A549 (cell line): ENCODE results near the gene DIO1. TPM values are rescaled to one million over a fixed set of nuclear protein-coding genes. Genes with fewer than 3 reads are reported as not detected.

Source experiments
- ATAC-seq, 2 experiments: fragments of 200-7000 bp in 1 of 2; fragments of >200 bp in 1 of 2; cut with Nextera tagmentation in 1 of 2; cut with Tn5 transposase in 1 of 2; 3 replicates each; pipeline versions ENCODE4 v1.8.0 to v1.9.1; 2018 to 2020; ENCODE audit warnings: mild to moderate bottlenecking in 1 of 2, moderate library complexity in 1 of 2
- CTCF ChIA-PET: fragments of 300-600 bp; sonication (Branson Sonifier 250); formaldehyde crosslinking; extraction: SDS; loops from one replicate; lab custom pipeline; 2021; ENCODE audit warnings: antibody characterized with exemption, inconsistent platforms; lab: Yijun Ruan, JAX
- POLR2A ChIA-PET: fragments of 350-600 bp; formaldehyde crosslinking; extraction: SDS; loops from one replicate; lab custom pipeline; 2021; ENCODE audit warnings: antibody characterized with exemption, inconsistent platforms; lab: Yijun Ruan, JAX
- DNase-seq, 2 experiments: peaks; one replicate each; pipeline versions ENCODE4 v3.0.0 to v3.0.0-alpha.2; 2011 to 2016; ENCODE audit warnings: low read depth in 1 of 2, low spot score in 1 of 2
- FAIRE-seq: peaks from 2 replicates; lab custom pipeline; 2011; peaks lifted over from hg19 to GRCh38; lab: Jason Lieb, UNC
- H3K27ac ChIP-seq, 2 experiments: fragments of >200 bp; sonication (Bioruptor Twin); formaldehyde crosslinking; 3 replicates each; pipeline ENCODE4 v1.5.1; 2016 to 2017
- H3K4me1 ChIP-seq: fragments of >200 bp; sonication (Bioruptor Twin); formaldehyde crosslinking; 3 replicates; pipeline ENCODE4 v1.6.1; 2016
- H3K4me2 ChIP-seq: fragments of >200 bp; sonication (Bioruptor Twin); formaldehyde crosslinking; 3 replicates; pipeline ENCODE4 v1.6.1; 2016
- H3K4me3 ChIP-seq: fragments of >200 bp; sonication (Bioruptor Twin); formaldehyde crosslinking; 3 replicates; pipeline ENCODE4 v1.5.1; 2016
- H3K9me3 ChIP-seq: fragments of >200 bp; sonication (Bioruptor Twin); formaldehyde crosslinking; 3 replicates; pipeline ENCODE4 v1.6.1; 2016
- CBX8 ChIP-seq: fragments of 200-600 bp; sonication (generic); IDR thresholded peaks from 2 replicates; pipeline ENCODE4 v1.6.1; 2016
- EHF ChIP-seq: fragments of 250-450 bp; sonication (Bioruptor Pico); IDR thresholded peaks from 2 replicates; pipeline ENCODE4 v1.5.0; 2020; ENCODE audit warnings: mild to moderate bottlenecking
- EP300 ChIP-seq, 2 experiments: fragments of >200 bp; sonication (Bioruptor Twin); formaldehyde crosslinking; IDR thresholded peaks; 2 replicates in 1 of 2; 3 replicates in 1 of 2; pipeline ENCODE4 v1.6.1; 2016 to 2017
- FOSL2 ChIP-seq, 2 experiments: fragments of 450-650 bp in 1 of 2; fragments of >200 bp in 1 of 2; sonication (Bioruptor Twin) in 1 of 2; formaldehyde crosslinking; IDR thresholded peaks; 2 replicates each; pipeline versions ENCODE4 v1.5.0 to v1.6.1; 2016 to 2020; ENCODE audit warnings: mild to moderate bottlenecking in 1 of 2, moderate library complexity in 1 of 2
- GATA3 ChIP-seq: IDR thresholded peaks from 2 replicates; pipeline ENCODE4 v1.6.1; 2012; ENCODE audit warnings: borderline replicate concordance
- HOXA7 ChIP-seq: fragments of 250-450 bp; sonication (Bioruptor Pico); IDR thresholded peaks from 2 replicates; pipeline ENCODE4 v1.5.0; 2020; ENCODE audit warnings: mild to moderate bottlenecking, moderate library complexity
- HOXB13 ChIP-seq: fragments of 250-450 bp; sonication (Bioruptor Pico); IDR thresholded peaks from 2 replicates; pipeline ENCODE4 v1.5.0; 2020; ENCODE audit warnings: low read depth, mild to moderate bottlenecking, moderate library complexity
- NPAS2 ChIP-seq: fragments of 250-450 bp; sonication (Bioruptor Pico); IDR thresholded peaks from 2 replicates; pipeline ENCODE4 v1.8.0; 2022; ENCODE audit warnings: mild to moderate bottlenecking, moderate library complexity, borderline replicate concordance
- NR3C1 ChIP-seq: fragments of >200 bp; sonication (Bioruptor Twin); formaldehyde crosslinking; IDR thresholded peaks from 3 replicates; pipeline ENCODE4 v1.6.1; 2017
- PHF8 ChIP-seq: fragments of 200-600 bp; sonication (generic); IDR thresholded peaks from 2 replicates; pipeline ENCODE4 v1.6.1; 2016; ENCODE audit warnings: low read depth, mild to moderate bottlenecking, antibody characterized with exemption, moderate library complexity, borderline replicate concordance
- RNF2 ChIP-seq: fragments of 200-600 bp; sonication (generic); IDR thresholded peaks from 2 replicates; pipeline ENCODE4 v1.6.1; 2016; ENCODE audit warnings: low read depth, mild to moderate bottlenecking, antibody characterized with exemption, moderate library complexity, borderline replicate concordance
- SMC3 ChIP-seq: fragments of >200 bp; sonication (Bioruptor Twin); formaldehyde crosslinking; IDR thresholded peaks from 3 replicates; pipeline ENCODE4 v1.6.1; 2018; ENCODE audit warnings: inconsistent platforms
- ZC3H11A ChIP-seq: fragments of 450-650 bp; IDR thresholded peaks from 2 replicates; pipeline ENCODE4 v1.6.1; 2014; ENCODE audit warnings: antibody characterized with exemption, mild to moderate bottlenecking
- ZFP36 ChIP-seq: fragments of 450-650 bp; IDR thresholded peaks from 2 replicates; pipeline ENCODE4 v1.6.1; 2014; ENCODE audit warnings: borderline replicate concordance; ENCODE audit not compliant: partially characterized antibody
- WGBS: methylation state at CpG from one replicate; pipeline ENCODE4 v1.1.6; 2017; ENCODE audit errors: missing lambda C conversion rate; 5-methylcytosine and 5-hydroxymethylcytosine counted together
- polyA plus RNA-seq, 4 experiments: library from polyadenylated mRNA; depleted of rRNA in 3 of 4; stranded (reverse); fragments of >200 nt; fragmentation: RNase III in 1 of 4; extraction: RNeasy Plus Mini Kit Qiagen cat#74134 plus additional on column Dnase treatment in 1 of 4; gene quantifications; 2 replicates in 3 of 4; 3 replicates in 1 of 4; pipeline ENCODE4 v1.2.3, GENCODE V29; 2011 to 2017
- TF ChIP-seq, protein P1 (sequence below): fragments of 150-350 bp; IDR thresholded peaks from 2 replicates; pipeline ENCODE4 v1.6.1; 2014; ENCODE audit warnings: low read depth, mild to moderate bottlenecking, low read length
- TF ChIP-seq, protein P2 (sequence below): IDR thresholded peaks from 2 replicates; pipeline ENCODE4 v1.6.1; 2012
- TF ChIP-seq, protein P3 (sequence below): fragments of >200 bp; sonication (Bioruptor Twin); formaldehyde crosslinking; IDR thresholded peaks from 3 replicates; pipeline ENCODE4 v1.5.1; 2016
- TF ChIP-seq, protein P4 (sequence below): fragments of 250-450 bp; sonication (Bioruptor Pico); IDR thresholded peaks from 2 replicates; pipeline ENCODE4 v1.5.0; 2020; ENCODE audit warnings: low read depth, mild to moderate bottlenecking, moderate library complexity
- TF ChIP-seq, protein P5 (sequence below): fragments of >200 bp; sonication (Bioruptor Twin); formaldehyde crosslinking; IDR thresholded peaks from 2 replicates; pipeline ENCODE4 v1.6.1; 2016
- TF ChIP-seq, protein P6 (sequence below): fragments of 450-650 bp; IDR thresholded peaks from 2 replicates; pipeline ENCODE4 v1.6.1; 2014; ENCODE audit warnings: antibody characterized with exemption
- TF ChIP-seq, protein P7 (sequence below): IDR thresholded peaks from 2 replicates; pipeline ENCODE4 v1.6.1; 2012

DIO1 gene
- polyA plus RNA-seq, 2 of the 4 experiments (the other 2 are of a cell fraction) = 0.13 TPM; not detected in 1

DNA sequence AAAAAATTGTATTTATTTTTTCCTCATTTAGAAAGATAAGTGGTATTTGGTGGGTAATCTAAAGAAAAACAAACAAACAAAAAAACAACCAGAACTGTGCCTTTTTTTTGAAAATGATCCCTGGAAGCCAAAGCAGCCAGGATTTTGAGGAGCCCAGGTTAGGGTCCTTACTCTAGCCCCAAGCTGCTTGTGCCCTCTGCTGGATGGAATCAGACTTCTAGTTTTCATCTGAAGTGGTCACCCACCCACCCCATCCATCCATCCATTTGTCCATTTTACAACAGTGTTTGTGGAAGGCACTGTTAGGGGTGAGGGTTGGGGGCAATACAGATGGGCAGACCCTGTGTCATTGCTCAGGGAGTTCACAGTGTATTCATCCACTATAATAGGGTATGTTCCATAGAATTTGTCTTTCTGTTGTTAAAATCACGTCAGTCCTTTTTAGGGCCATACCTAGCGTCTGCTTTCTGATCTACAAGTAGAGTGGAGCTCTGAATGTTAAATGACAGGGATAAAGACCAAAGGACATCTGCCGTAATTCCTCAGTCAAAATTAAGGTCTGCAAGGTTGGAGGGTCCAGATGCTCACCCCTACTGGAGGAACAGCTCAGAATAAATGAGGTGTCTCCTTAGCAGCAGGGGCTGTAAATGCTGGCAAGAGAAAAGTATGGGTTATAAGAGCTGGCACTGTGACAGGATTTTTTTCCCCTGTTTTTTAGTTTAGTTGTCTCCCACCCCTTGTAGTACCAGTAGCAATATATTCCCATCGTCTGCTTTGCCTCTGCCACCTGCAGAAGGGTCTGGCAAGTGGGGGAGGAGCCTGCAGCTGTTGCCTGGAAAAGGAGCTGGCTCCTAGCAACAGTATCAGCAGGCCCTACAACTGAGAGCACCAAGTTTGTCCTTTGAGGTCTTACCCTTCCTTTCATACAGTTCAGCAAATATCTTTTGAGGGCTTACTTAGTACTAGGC, 55.3 kb downstream of the DIO1 start (continued):
- TF ChIP-seq, protein P1, sequence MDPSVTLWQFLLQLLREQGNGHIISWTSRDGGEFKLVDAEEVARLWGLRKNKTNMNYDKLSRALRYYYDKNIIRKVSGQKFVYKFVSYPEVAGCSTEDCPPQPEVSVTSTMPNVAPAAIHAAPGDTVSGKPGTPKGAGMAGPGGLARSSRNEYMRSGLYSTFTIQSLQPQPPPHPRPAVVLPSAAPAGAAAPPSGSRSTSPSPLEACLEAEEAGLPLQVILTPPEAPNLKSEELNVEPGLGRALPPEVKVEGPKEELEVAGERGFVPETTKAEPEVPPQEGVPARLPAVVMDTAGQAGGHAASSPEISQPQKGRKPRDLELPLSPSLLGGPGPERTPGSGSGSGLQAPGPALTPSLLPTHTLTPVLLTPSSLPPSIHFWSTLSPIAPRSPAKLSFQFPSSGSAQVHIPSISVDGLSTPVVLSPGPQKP = no peak
- TF ChIP-seq NPAS2 (CRISPR knock-in tag) (no peak), FOSL2 (IDR thresholded peaks at IDR 0.05) (no peak), FOSL2 (CRISPR knock-in tag; IDR thresholded peaks at IDR 0.05) (no peak), CBX8 (no peak), NR3C1 (no peak), ZC3H11A (no peak)
- TF ChIP-seq, protein P2, sequence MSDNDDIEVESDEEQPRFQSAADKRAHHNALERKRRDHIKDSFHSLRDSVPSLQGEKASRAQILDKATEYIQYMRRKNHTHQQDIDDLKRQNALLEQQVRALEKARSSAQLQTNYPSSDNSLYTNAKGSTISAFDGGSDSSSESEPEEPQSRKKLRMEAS = no peak

DNA sequence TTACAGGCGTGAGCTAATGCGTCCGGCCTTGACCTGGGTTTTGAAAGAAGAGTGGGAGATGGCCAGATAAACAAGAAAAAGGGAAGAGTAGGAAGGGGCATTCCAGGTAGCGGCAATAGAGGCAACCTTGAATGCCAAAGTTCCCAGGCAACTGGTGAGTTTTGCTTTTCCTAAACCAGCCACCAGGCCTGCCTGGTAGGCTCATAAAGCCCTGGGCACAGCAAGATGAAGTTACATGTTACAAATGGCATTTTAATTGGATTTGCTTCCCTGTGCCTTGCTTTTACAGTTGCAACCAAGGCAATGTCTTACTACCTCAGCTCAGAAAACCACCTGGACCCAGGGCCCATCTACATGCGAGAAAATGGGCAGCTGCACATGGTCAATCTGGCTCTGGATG, 57.7 kb downstream of the DIO1 start:
- H3K4me3 ChIP-seq = no peak overlapping the region
- POLR2A ChIA-PET = no interaction called here
- H3K27ac ChIP-seq = no peak overlapping the region
- CTCF ChIA-PET = interaction anchor here (5.5 to 5.6 kb wide), 2 partner anchors 9 to 72 kb away, joined by 39 to 45 read pairs; no protein-coding TSS in a partner anchor
- DNase-seq (no peak), ATAC-seq (no peak), FAIRE-seq (no peak)
- H3K4me2 ChIP-seq = no peak overlapping the region
- no peak for TF ChIP-seq ZFP36
- TF ChIP-seq, protein P3, sequence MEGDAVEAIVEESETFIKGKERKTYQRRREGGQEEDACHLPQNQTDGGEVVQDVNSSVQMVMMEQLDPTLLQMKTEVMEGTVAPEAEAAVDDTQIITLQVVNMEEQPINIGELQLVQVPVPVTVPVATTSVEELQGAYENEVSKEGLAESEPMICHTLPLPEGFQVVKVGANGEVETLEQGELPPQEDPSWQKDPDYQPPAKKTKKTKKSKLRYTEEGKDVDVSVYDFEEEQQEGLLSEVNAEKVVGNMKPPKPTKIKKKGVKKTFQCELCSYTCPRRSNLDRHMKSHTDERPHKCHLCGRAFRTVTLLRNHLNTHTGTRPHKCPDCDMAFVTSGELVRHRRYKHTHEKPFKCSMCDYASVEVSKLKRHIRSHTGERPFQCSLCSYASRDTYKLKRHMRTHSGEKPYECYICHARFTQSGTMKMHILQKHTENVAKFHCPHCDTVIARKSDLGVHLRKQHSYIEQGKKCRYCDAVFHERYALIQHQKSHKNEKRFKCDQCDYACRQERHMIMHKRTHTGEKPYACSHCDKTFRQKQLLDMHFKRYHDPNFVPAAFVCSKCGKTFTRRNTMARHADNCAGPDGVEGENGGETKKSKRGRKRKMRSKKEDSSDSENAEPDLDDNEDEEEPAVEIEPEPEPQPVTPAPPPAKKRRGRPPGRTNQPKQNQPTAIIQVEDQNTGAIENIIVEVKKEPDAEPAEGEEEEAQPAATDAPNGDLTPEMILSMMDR = no peak
- TF ChIP-seq ZC3H11A = no peak
- no peak for TF ChIP-seq HOXA7 (CRISPR knock-in tag)
- TF ChIP-seq, protein P4, sequence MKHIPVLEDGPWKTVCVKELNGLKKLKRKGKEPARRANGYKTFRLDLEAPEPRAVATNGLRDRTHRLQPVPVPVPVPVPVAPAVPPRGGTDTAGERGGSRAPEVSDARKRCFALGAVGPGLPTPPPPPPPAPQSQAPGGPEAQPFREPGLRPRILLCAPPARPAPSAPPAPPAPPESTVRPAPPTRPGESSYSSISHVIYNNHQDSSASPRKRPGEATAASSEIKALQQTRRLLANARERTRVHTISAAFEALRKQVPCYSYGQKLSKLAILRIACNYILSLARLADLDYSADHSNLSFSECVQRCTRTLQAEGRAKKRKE (CRISPR knock-in tag) = no peak
- no peak for TF ChIP-seq GATA3
- TF ChIP-seq, protein P5, sequence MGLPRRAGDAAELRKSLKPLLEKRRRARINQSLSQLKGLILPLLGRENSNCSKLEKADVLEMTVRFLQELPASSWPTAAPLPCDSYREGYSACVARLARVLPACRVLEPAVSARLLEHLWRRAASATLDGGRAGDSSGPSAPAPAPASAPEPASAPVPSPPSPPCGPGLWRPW = no peak
- TF ChIP-seq SMC3 = no peak
- WGBS = 100% methylated on average over 4 of the region's 5 CpGs
- H3K4me1 ChIP-seq = peaks cover 18% of the 10 kb centered on the region
- no peaks in the 10 kb centered on the region for H3K9me3 ChIP-seq

DNA sequence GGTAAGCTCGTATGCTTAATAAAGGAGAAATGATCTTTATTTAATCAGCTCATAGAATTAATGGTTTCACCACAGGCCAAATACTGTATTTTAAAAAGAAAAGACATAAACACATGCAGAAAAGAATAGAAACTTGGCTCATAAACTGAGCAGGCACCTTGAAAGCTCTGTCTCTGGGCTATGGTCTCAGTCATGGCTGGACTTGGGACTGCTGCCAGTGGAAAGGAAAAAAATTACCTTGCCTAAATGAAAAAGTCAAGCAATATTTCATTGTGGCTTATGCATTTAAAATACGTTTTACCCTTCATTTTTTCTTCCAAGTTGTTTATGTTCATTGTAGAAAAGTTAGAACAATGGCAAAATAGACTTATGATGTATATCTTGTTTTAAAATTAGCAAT, 60.1 kb downstream of the DIO1 start:
- FAIRE-seq (no peak), ATAC-seq (no peak), DNase-seq (no peak)
- ChIA-PET CTCF (interaction anchor here (1.9 kb wide), 1 partner anchor 94 kb away, joined by 8 read pairs; no protein-coding TSS in a partner anchor), POLR2A (no interaction called here)
- Histone ChIP-seq H3K27ac (no peak overlapping the region), H3K4me2 (no peak overlapping the region), H3K4me1 (peaks cover 17% of the 10 kb centered on the region), H3K9me3 (no peaks in the 10 kb centered on the region), H3K4me3 (no peak overlapping the region)
- TF ChIP-seq EHF (CRISPR knock-in tag) = no peak
- TF ChIP-seq RNF2 = no peak
- TF ChIP-seq PHF8 = no peak
- no peak for TF ChIP-seq HOXB13 (CRISPR knock-in tag)
- TF ChIP-seq FOSL2 (IDR thresholded peaks at IDR 0.05) = no peak
- no peak for TF ChIP-seq FOSL2 (CRISPR knock-in tag; IDR thresholded peaks at IDR 0.05)
- TF ChIP-seq EP300 (IDR thresholded peaks at IDR 0.05) = no peak
- TF ChIP-seq CBX8 = no peak
- TF ChIP-seq, protein P6, sequence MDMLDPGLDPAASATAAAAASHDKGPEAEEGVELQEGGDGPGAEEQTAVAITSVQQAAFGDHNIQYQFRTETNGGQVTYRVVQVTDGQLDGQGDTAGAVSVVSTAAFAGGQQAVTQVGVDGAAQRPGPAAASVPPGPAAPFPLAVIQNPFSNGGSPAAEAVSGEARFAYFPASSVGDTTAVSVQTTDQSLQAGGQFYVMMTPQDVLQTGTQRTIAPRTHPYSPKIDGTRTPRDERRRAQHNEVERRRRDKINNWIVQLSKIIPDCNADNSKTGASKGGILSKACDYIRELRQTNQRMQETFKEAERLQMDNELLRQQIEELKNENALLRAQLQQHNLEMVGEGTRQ = no peak
- no peak for TF ChIP-seq SMC3
- TF ChIP-seq, protein P7, sequence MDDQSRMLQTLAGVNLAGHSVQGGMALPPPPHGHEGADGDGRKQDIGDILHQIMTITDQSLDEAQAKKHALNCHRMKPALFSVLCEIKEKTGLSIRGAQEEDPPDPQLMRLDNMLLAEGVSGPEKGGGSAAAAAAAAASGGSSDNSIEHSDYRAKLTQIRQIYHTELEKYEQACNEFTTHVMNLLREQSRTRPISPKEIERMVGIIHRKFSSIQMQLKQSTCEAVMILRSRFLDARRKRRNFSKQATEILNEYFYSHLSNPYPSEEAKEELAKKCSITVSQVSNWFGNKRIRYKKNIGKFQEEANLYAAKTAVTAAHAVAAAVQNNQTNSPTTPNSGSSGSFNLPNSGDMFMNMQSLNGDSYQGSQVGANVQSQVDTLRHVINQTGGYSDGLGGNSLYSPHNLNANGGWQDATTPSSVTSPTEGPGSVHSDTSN = no peak
- WGBS = 81% methylated on average over 2 of the region's 2 CpGs
